PC-3 (cell line): ENCODE data around the gene SORD.

Source experiments
- EZH2 ChIP-seq: fragments of 300-600 bp; sonication (generic); IDR thresholded peaks from one replicate; pipeline ENCODE4 v1.6.1; 2017; ENCODE audit warnings: antibody characterized with exemption, mild to moderate bottlenecking, low read length; ENCODE audit not compliant: unreplicated experiment
- EZH2phosphoT487 ChIP-seq: fragments of 300-600 bp; sonication (generic); IDR thresholded peaks from 2 replicates; pipeline ENCODE4 v1.6.1; 2018; ENCODE audit warnings: mild to moderate bottlenecking, antibody characterized with exemption, low read length, borderline replicate concordance
- TF ChIP-seq, protein P1 (sequence below): fragments of 300-600 bp; sonication (generic); conservative IDR thresholded peaks from 2 replicates; pipeline ENCODE4 v1.5.1; 2017; ENCODE audit warnings: antibody characterized with exemption, low read depth, mild to moderate bottlenecking, low read length

DNA sequence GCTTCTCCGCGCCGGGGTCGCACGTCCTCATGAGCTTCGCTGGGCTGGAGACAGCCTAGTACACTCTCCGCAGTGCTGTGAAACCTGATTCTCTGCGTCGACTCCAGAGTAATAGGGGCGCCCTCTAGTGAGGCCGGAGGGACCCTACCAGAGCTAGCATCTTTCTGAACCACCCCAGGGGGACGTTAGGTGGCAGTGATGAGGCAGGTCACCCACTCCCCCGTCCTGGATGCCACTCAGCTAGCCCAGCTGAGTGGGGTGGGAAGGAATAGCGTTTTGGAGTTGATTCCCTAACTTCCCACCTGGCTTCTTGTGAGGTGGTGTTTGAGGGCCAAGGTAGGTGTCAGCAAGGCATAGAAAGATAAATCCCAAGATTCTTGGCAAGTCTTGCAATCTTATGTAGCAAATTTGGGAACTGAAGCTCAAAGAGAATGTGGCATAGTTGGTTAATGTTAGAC, 95.2 kb downstream of the SORD start:
- TF ChIP-seq EZH2phosphoT487 (no peak), EZH2 (no peak)
- TF ChIP-seq, protein P1, sequence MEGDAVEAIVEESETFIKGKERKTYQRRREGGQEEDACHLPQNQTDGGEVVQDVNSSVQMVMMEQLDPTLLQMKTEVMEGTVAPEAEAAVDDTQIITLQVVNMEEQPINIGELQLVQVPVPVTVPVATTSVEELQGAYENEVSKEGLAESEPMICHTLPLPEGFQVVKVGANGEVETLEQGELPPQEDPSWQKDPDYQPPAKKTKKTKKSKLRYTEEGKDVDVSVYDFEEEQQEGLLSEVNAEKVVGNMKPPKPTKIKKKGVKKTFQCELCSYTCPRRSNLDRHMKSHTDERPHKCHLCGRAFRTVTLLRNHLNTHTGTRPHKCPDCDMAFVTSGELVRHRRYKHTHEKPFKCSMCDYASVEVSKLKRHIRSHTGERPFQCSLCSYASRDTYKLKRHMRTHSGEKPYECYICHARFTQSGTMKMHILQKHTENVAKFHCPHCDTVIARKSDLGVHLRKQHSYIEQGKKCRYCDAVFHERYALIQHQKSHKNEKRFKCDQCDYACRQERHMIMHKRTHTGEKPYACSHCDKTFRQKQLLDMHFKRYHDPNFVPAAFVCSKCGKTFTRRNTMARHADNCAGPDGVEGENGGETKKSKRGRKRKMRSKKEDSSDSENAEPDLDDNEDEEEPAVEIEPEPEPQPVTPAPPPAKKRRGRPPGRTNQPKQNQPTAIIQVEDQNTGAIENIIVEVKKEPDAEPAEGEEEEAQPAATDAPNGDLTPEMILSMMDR, result peak; percentile 99
